MG63 (cell line): ENCODE results near the gene CDHR2. TPM values are rescaled to one million over a fixed set of nuclear protein-coding genes. Genes with fewer than 3 reads are reported as not detected.

Source experiments
- DNase-seq: peaks from one replicate; pipeline ENCODE4 v3.0.0-alpha.2; 2020
- H3K27me3 ChIP-seq: fragments of 250-450 bp; sonication (Bioruptor Pico); 2 replicates; pipeline ENCODE4 v1.5.1; 2020; ENCODE audit warnings: mild to moderate bottlenecking, moderate library complexity
- H3K36me3 ChIP-seq: fragments of 250-450 bp; sonication (Bioruptor Pico); 2 replicates; pipeline ENCODE4 v1.5.1; 2020; ENCODE audit warnings: mild to moderate bottlenecking, moderate library complexity
- H3K4me3 ChIP-seq: fragments of 250-450 bp; sonication (Bioruptor Pico); 2 replicates; pipeline ENCODE4 v1.5.1; 2020; ENCODE audit warnings: mild to moderate bottlenecking, moderate library complexity
- H3K9me3 ChIP-seq: fragments of 250-450 bp; sonication (Bioruptor Pico); 2 replicates; pipeline ENCODE4 v1.5.1; 2020; ENCODE audit warnings: mild to moderate bottlenecking, moderate library complexity
- total RNA-seq: library from RNA; depleted of rRNA; stranded (reverse); fragments of >200 nt; shearing (Covaris generic); gene quantifications from 2 replicates; pipeline ENCODE4 v1.2.3, GENCODE V29; 2014; ENCODE audit warnings: low replicate concordance

CDHR2 gene
- total RNA-seq, 1 experiment from 2014 or later, result not detected

GRCh38 chr5:176629317-176629852 lies 80.2 kb downstream of the CDHR2 start:
- H3K27me3 ChIP-seq, result peaks cover 15% of the 10 kb centered on the region
- H3K9me3 ChIP-seq, result no peaks in the 10 kb centered on the region
- H3K36me3 ChIP-seq, result no peaks in the 10 kb centered on the region
- DNase-seq, result no peak
- H3K4me3 ChIP-seq, result no peak overlapping the region

- Histone ChIP-seq H3K27me3 (peaks cover 12% of the 10 kb centered on the region), H3K36me3 (no peaks in the 10 kb centered on the region), H3K9me3 (no peaks in the 10 kb centered on the region), H3K4me3 (peak within 1 kb of the TSS; percentile 27)
- peak; percentile 76 for DNase-seq
Observed at GRCh38 chr5:176629853-176630680, 80.9 kb downstream of the CDHR2 start, which contains the start of the genes EIF4E1B and SNCB. TSS of gene EIF4E1B (plus strand) at chr5:176630675. CDS start at chr5:176642788, 12,113 bp downstream. TSS of gene SNCB (minus strand) at chr5:176630534. CDS start at chr5:176629654, 880 bp downstream.

GRCh38 chr5:176630681-176631222 lies 81.6 kb downstream of the CDHR2 start:
- H3K4me3 ChIP-seq, result peak overlapping the region; percentile 27
- H3K36me3 ChIP-seq, result no peaks in the 10 kb centered on the region
- no peaks in the 10 kb centered on the region for H3K9me3 ChIP-seq
- H3K27me3 ChIP-seq, result peaks cover 12% of the 10 kb centered on the region
- no peak for DNase-seq

DNA sequence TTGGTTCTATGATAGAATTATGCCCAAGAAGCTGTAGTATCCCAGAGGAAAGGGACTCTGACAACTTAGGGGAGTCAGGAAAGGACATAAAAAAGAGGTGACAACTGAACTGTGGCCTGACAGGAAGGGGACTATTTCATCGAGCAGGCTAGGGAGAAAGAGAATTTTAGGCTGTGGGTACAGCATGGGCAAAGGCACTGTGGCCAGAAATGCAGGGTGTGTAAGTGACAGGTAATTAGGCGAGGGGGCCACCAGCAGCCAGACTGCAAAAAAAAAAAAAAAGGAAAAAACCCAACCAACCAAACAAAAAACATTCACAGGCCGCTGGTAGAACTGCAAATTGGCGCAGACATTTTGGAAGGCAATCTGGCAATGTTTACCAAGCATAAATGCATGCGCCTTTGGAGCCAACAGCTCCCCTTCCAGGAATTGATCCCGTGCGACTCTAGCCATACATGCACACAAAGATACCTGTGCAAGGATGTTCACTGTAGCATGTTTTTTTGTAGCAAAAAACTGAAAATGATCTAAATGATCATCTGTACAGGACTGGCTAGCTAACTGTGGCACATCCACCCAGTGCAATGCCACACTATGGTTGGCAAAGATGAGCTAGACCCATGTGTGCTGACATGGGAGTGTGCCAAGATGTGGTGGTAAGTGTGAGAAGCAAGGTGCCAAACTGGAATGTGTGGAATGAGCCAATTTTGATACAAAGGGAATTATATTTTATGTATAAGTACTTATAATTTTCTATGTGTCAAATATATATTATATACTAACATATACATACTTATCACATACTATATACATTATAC lies 82.5 kb downstream of the CDHR2 start:
- H3K4me3 ChIP-seq, result no peak overlapping the region
- no peak for DNase-seq
- H3K27me3 ChIP-seq, result peaks cover 12% of the 10 kb centered on the region
- H3K9me3 ChIP-seq, result no peaks in the 10 kb centered on the region
- H3K36me3 ChIP-seq, result no peaks in the 10 kb centered on the region

GRCh38 chr5:176632745-176633144 lies 83.6 kb downstream of the CDHR2 start:
- no peak overlapping the region for H3K4me3 ChIP-seq
- H3K27me3 ChIP-seq, result peaks cover 12% of the 10 kb centered on the region
- no peaks in the 10 kb centered on the region for H3K9me3 ChIP-seq
- no peaks in the 10 kb centered on the region for H3K36me3 ChIP-seq
- no peak for DNase-seq

DNA sequence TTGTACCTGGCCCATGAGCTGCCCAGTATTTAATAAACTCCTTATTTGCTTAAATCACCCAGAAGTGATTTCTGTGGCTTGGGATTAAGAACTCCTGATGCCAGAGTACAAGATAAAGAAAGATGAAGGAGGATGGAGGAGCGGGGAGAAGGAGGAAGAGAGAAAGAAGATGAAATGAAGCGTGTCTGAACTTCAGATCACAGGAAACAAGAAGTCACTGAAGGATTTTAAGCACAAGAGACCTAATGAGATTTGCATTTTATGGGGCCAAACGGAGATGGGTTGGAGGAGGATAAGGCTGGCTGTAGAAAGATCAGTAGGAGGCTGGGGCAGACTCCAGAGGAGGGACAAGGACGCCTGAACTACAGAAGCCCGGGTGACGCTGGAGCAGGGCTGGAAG lies 84.5 kb downstream of the CDHR2 start:
- no peak for DNase-seq
- Histone ChIP-seq H3K4me3 (no peak overlapping the region), H3K9me3 (no peaks in the 10 kb centered on the region), H3K27me3 (peaks cover 12% of the 10 kb centered on the region), H3K36me3 (no peaks in the 10 kb centered on the region)

DNA sequence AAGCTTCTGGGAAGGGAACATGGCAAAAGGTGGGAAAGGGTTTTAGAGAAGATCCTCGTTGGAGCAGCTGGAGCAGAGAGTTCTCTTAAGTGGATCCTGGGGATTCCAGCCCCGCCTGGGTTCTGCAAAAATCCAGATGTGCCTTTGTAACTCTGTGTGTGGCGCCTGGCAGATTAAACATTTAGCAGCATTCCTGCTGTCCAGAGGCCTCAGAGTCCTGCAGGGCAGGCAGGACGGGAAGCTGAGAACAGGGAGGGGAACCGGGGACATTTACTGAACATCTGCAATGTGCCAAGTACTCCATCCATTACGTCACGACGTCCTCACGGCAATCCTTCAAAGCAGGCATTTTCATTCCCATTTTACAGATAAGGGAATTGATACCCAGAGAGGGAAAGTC lies 87.3 kb downstream of the CDHR2 start:
- DNase-seq, result no peak
- Histone ChIP-seq H3K27me3 (no peaks in the 10 kb centered on the region), H3K36me3 (no peaks in the 10 kb centered on the region), H3K4me3 (no peak overlapping the region), H3K9me3 (no peaks in the 10 kb centered on the region)

DNA sequence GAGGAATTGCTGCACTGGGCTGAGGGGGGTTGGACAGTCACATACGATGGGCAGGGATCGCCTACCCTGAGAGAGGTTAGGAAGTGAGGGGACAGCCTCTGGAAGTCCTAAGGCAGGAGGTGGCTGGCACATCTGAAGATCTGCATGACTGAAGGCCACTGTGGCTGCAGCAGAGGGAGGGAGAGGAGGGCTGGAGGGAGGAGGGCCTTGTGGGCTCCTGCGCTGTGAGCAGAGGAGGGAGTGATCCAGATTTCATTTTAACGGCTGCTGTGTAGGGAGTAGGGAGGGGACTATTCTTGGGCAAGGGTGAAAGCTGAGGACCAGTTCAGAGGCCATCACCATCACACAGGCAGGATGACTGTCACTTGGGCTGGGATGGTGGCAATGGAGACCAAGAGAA lies 88.4 kb downstream of the CDHR2 start:
- H3K27me3 ChIP-seq, result no peaks in the 10 kb centered on the region
- no peak overlapping the region for H3K4me3 ChIP-seq
- no peaks in the 10 kb centered on the region for H3K9me3 ChIP-seq
- DNase-seq, result no peak
- no peaks in the 10 kb centered on the region for H3K36me3 ChIP-seq

GRCh38 chr5:176638437-176638836 lies 89.3 kb downstream of the CDHR2 start:
- DNase-seq, result no peak
- H3K4me3 ChIP-seq, result no peak overlapping the region
- H3K36me3 ChIP-seq, result no peaks in the 10 kb centered on the region
- no peaks in the 10 kb centered on the region for H3K9me3 ChIP-seq
- no peaks in the 10 kb centered on the region for H3K27me3 ChIP-seq

DNA sequence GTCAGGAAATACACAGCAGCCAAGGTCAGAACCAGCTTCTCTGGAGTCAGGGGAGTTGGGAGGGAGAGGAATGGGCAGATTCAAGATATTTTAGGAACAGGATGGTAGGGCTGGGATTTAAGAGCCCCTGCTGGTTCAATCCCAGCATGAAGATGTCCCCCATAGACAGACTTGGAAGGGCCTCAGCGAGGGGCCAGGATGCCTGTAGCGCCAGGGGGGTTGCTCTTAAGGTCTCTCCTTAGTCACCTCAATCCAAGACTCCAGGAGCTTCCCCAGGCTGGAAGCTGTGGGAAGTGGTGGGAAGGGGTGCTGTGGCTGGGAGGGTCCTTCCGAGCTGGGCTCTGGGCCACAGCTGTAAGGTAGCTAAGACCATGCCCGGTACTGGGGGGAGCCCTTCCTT lies 90.1 kb downstream of the CDHR2 start:
- no peak for DNase-seq
- H3K9me3 ChIP-seq, result no peaks in the 10 kb centered on the region
- H3K4me3 ChIP-seq, result no peak overlapping the region
- no peaks in the 10 kb centered on the region for H3K36me3 ChIP-seq
- no peaks in the 10 kb centered on the region for H3K27me3 ChIP-seq

- Histone ChIP-seq H3K4me3 (no peak overlapping the region), H3K36me3 (no peaks in the 10 kb centered on the region), H3K27me3 (no peaks in the 10 kb centered on the region), H3K9me3 (no peaks in the 10 kb centered on the region)
- peak; percentile 98 for DNase-seq
Observed at GRCh38 chr5:176639981-176640380, 90.8 kb downstream of the CDHR2 start.

DNA sequence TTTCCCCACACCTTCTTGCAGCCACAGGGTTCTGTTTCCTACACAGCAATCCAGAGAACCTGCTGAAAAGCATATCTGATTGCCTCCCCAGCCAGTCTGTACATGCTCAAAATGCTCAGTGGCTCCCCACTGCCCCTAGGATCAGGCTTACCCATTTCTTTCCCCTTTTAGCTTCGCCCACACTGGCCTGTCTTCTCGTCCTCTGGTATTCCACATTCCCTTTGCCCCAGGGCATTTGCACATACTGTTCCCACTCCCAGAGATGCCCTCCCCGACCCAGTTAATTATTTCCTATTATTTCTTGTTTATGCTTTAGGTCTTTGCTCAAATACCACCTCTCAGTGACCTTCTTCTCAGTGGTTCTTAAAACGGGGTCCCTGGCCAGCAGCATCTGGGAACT lies 91.5 kb downstream of the CDHR2 start:
- H3K27me3 ChIP-seq, result no peaks in the 10 kb centered on the region
- no peak overlapping the region for H3K4me3 ChIP-seq
- no peak for DNase-seq
- H3K9me3 ChIP-seq, result no peaks in the 10 kb centered on the region
- no peaks in the 10 kb centered on the region for H3K36me3 ChIP-seq

- no peak overlapping the region for H3K4me3 ChIP-seq
- DNase-seq, result peak; percentile 78
- H3K9me3 ChIP-seq, result no peaks in the 10 kb centered on the region
- no peaks in the 10 kb centered on the region for H3K36me3 ChIP-seq
- no peaks in the 10 kb centered on the region for H3K27me3 ChIP-seq
Observed at GRCh38 chr5:176642675-176643490, 93.7 kb downstream of the CDHR2 start.

DNA sequence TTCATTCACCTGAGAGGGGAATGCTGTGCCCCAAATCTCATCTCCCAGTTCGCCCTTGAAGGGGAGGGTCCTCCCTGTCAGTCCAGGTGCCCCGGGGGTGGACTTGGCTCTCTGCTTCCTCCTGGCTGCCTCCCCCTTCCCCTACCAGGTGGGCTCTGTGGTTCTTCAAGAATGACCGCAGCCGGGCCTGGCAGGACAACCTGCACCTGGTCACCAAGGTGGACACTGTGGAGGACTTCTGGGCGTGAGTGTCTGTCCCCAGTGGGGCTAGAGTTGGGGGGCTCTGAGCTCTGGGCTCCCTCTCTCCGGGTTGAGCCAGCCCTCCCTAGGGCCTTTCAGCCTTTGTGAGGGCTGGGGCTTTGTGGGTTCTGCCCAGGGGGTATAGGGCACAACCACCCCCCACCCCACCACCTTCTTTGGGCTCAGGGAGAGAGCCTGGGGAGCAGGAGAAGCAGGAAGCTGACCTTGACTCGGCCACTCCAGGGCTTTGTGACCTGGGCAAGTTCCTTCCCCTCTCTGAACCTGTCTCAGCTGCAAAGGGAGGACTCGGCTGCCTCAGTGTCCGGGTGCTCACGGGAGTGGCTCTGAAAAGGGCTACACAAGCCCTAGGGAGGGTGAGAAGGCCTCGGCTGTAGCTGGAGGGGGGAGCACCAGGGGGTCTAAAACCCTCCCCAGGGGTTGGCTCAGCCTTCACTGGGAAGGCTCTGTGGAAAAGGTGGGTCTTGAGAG lies 94.5 kb downstream of the CDHR2 start:
- DNase-seq, result no peak
- H3K27me3 ChIP-seq, result no peaks in the 10 kb centered on the region
- H3K36me3 ChIP-seq, result no peaks in the 10 kb centered on the region
- no peak overlapping the region for H3K4me3 ChIP-seq
- no peaks in the 10 kb centered on the region for H3K9me3 ChIP-seq

DNA sequence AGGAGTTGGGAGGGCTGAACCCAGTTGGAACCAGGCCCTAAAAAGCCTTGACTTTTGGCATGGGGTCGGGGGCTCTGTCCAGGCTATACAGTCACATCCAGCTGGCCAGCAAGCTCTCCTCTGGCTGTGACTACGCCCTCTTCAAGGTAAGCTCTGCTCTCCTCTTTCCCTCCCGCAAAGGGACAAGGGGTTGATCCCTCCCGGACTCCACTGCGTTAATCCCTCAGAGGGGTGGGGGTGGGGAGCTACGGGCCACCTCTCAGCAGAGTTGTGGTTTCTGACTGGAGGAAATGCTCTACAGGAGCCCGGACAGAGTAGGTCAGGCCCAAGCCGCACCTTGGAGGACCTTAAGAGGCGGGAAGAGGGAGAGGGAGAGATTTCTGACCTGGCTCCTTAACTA lies 95.2 kb downstream of the CDHR2 start:
- Histone ChIP-seq H3K36me3 (no peaks in the 10 kb centered on the region), H3K4me3 (no peak overlapping the region), H3K9me3 (no peaks in the 10 kb centered on the region), H3K27me3 (no peaks in the 10 kb centered on the region)
- DNase-seq, result no peak
